ENCODE results near the gene MT1HL1. TPM values are rescaled to one million over a fixed set of nuclear protein-coding genes. Genes with fewer than 3 reads are reported as not detected.

The MT1HL1 gene
- total RNA-seq, 3 donors from 2014 or later (not counting 1 experiment from before 2014, with no cell fraction given): not detected

DNA sequence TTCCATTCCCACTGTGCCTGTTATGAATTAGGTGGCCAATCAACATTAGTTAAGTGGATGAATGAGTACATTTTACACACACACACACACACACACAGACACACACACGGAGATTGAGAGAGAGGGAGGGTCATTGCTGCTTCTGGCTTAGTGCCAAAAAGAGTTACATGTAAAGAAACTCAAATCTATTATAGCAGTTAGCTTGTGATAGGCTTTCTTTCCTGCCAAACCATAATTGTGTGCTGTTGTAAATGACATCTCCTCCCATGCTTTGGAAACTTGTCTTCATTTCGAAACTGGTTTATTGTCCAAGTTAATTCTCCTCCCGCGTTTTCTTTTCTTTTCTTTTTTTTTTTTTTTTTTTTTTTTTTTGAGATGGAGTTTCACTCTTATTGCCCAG lies 1.4 kb upstream of the MT1HL1 start:
- DNase-seq: no peak
- Mint-ChIP-seq H3K36me3 (no peaks in the 10 kb centered on the region), H3K4me1 (no peaks in the 10 kb centered on the region), H3K9me3 (peaks cover 0 to 2% of the 10 kb centered on the region in 2 donors), H3K27ac (no peak overlapping the region), H3K4me3 (no peak overlapping the region), H3K27me3 (ENCODE audit: low read depth in 2 of 2) (peaks cover 0 to 5% of the 10 kb centered on the region in 2 donors)
- Histone ChIP-seq H3K9me3 (ENCODE audit: control insufficient read depth, insufficient read depth, low read length) (no peaks in the 10 kb centered on the region), H3K36me3 (ENCODE audit: control insufficient read depth, insufficient read depth, low read length) (no peaks in the 10 kb centered on the region), H3K27me3 (ENCODE audit: control insufficient read depth, insufficient read depth, low read length) (no peaks in the 10 kb centered on the region), H3K27ac (ENCODE audit: low read length) (no peak overlapping the region), H3K4me3 (ENCODE audit: low read length) (no peak overlapping the region), H3K4me1 (ENCODE audit: control insufficient read depth, insufficient read depth, low read length) (no peaks in the 10 kb centered on the region)
- ATAC-seq: no peak
- 83% methylated on average over 1 of the region's 4 CpGs for WGBS (ENCODE audit: insufficient coverage)
- intact Hi-C loops (cut with micrococcal nuclease): no loop called here
- TF ChIP-seq, protein P1, sequence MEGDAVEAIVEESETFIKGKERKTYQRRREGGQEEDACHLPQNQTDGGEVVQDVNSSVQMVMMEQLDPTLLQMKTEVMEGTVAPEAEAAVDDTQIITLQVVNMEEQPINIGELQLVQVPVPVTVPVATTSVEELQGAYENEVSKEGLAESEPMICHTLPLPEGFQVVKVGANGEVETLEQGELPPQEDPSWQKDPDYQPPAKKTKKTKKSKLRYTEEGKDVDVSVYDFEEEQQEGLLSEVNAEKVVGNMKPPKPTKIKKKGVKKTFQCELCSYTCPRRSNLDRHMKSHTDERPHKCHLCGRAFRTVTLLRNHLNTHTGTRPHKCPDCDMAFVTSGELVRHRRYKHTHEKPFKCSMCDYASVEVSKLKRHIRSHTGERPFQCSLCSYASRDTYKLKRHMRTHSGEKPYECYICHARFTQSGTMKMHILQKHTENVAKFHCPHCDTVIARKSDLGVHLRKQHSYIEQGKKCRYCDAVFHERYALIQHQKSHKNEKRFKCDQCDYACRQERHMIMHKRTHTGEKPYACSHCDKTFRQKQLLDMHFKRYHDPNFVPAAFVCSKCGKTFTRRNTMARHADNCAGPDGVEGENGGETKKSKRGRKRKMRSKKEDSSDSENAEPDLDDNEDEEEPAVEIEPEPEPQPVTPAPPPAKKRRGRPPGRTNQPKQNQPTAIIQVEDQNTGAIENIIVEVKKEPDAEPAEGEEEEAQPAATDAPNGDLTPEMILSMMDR (IDR thresholded peaks at IDR 0.05): no peak

DNA sequence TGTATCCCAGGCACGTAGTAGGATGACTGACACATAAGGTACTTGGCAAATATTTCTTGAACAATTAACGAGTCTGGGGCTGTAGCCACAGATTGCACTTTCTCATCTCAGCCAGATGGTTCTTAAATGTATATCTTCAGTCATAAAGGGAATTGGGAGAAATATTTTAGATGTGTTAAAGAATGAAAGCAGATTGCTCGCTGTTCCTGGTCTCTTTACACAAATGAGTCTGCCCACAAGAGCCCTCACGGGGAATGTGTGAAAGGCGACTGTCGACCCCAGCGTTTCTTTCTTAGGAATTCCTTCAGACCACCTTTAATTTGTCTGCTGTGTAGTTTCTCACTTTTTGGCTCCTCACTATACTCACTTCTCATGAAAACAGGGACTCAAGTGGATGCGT lies 725 bp downstream of the MT1HL1 start:
- no peaks in the 10 kb centered on the region for H3K27me3 ChIP-seq (ENCODE audit: control insufficient read depth, insufficient read depth, low read length)
- Mint-ChIP-seq H3K4me3 (no peak overlapping the region), H3K4me1 (no peaks in the 10 kb centered on the region), H3K27me3 (ENCODE audit: low read depth in 2 of 2) (peaks cover 0 to 5% of the 10 kb centered on the region in 2 donors), H3K36me3 (no peaks in the 10 kb centered on the region), H3K9me3 (peaks cover 0 to 2% of the 10 kb centered on the region in 2 donors), H3K27ac (no peak overlapping the region)
- H3K4me3 ChIP-seq (ENCODE audit: low read length): no peak overlapping the region
- H3K36me3 ChIP-seq (ENCODE audit: control insufficient read depth, insufficient read depth, low read length): no peaks in the 10 kb centered on the region
- no peaks in the 10 kb centered on the region for H3K4me1 ChIP-seq (ENCODE audit: control insufficient read depth, insufficient read depth, low read length)
- 76% methylated on average over 7 of the region's 8 CpGs for WGBS (ENCODE audit: insufficient coverage)
- H3K9me3 ChIP-seq (ENCODE audit: control insufficient read depth, insufficient read depth, low read length): no peaks in the 10 kb centered on the region
- no peak overlapping the region for H3K27ac ChIP-seq (ENCODE audit: low read length)
- no peak for DNase-seq
- no peak for ATAC-seq
- TF ChIP-seq, protein P1 (IDR thresholded peaks at IDR 0.05): no peak
- intact Hi-C loops (cut with micrococcal nuclease): no loop called here

DNA sequence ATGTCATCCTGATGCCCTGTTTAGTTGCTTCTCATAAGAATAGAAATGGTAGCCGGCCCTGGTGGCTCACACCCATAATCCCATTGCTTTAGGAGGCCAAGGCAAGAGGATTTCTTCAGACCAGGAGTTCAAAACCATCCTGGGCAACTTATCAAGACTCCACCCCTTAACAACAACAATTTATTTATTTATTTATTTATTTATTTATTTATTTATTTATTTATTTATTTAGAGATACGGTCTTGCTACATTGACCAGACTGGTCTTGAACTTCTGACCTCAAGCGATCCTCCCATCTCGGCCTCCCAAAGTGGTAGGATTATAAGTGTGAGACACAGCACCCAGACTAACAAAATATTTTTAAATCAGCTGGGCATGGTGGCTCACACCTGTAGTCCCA lies 4.0 kb downstream of the MT1HL1 start:
- H3K4me3 Mint-ChIP-seq: no peak overlapping the region
- Histone ChIP-seq H3K27ac (ENCODE audit: low read length) (no peak overlapping the region), H3K27me3 (ENCODE audit: control insufficient read depth, insufficient read depth, low read length) (no peaks in the 10 kb centered on the region), H3K36me3 (ENCODE audit: control insufficient read depth, insufficient read depth, low read length) (no peaks in the 10 kb centered on the region), H3K4me3 (ENCODE audit: low read length) (no peak overlapping the region), H3K9me3 (ENCODE audit: control insufficient read depth, insufficient read depth, low read length) (no peaks in the 10 kb centered on the region), H3K4me1 (ENCODE audit: control insufficient read depth, insufficient read depth, low read length) (no peaks in the 10 kb centered on the region)
- TF ChIP-seq, protein P1 (IDR thresholded peaks at IDR 0.05): no peak
- DNase-seq: no peak
- peaks cover 0 to 2% of the 10 kb centered on the region in 2 donors for H3K27me3 Mint-ChIP-seq (ENCODE audit: low read depth in 2 of 2)
- no peaks in the 10 kb centered on the region for H3K9me3 Mint-ChIP-seq
- WGBS (ENCODE audit: insufficient coverage): 86% methylated on average over 1 of the region's 4 CpGs
- no peaks in the 10 kb centered on the region for H3K36me3 Mint-ChIP-seq
- ATAC-seq: no peak
- H3K4me1 Mint-ChIP-seq: no peaks in the 10 kb centered on the region
- no peak overlapping the region for H3K27ac Mint-ChIP-seq
- intact Hi-C loops (cut with micrococcal nuclease): no loop called here

DNA sequence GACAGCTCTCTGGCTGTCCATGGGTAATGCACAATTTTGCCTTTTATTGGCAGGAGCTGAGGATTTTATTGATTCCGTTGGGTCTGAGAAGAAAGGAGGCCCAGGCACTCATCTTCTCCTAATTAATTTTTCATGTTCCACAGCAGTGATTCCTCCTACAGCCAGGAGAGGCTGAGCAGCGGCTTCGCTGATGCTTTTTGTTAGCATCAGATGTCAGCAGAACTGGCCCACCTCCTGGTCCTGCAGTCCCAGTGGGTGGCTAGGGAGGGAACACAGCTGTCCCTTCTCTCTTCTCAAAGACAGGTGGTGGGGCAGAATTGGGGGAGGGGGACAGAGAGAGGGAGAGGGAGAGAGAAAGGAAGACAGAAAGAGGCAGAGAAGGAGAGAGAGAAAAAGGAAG lies 5.7 kb downstream of the MT1HL1 start:
- H3K27me3 Mint-ChIP-seq (ENCODE audit: low read depth in 2 of 2): peaks cover 0 to 2% of the 10 kb centered on the region in 2 donors
- no peaks in the 10 kb centered on the region for H3K4me1 ChIP-seq (ENCODE audit: control insufficient read depth, insufficient read depth, low read length)
- no peaks in the 10 kb centered on the region for H3K4me1 Mint-ChIP-seq
- no peak overlapping the region for H3K27ac Mint-ChIP-seq
- no peak for DNase-seq
- no peak overlapping the region for H3K4me3 ChIP-seq (ENCODE audit: low read length)
- WGBS (ENCODE audit: insufficient coverage): 88% methylated on average over 3 of the region's 3 CpGs
- H3K4me3 Mint-ChIP-seq: no peak overlapping the region
- H3K36me3 ChIP-seq (ENCODE audit: control insufficient read depth, insufficient read depth, low read length): no peaks in the 10 kb centered on the region
- TF ChIP-seq, protein P1 (IDR thresholded peaks at IDR 0.05): no peak
- intact Hi-C loops (cut with micrococcal nuclease): no loop called here
- ATAC-seq: no peak
- H3K9me3 Mint-ChIP-seq: no peaks in the 10 kb centered on the region
- H3K9me3 ChIP-seq (ENCODE audit: control insufficient read depth, insufficient read depth, low read length): no peaks in the 10 kb centered on the region
- H3K27ac ChIP-seq (ENCODE audit: low read length): no peak overlapping the region
- H3K27me3 ChIP-seq (ENCODE audit: control insufficient read depth, insufficient read depth, low read length): no peaks in the 10 kb centered on the region
- H3K36me3 Mint-ChIP-seq: no peaks in the 10 kb centered on the region
